Gastroesophageal sphincter (tissue), 3 donors: Measurements from ENCODE around the gene NRXN2.

Experiments
- CTCF ChIP-seq, 4 experiments: fragments of 200-600 bp in 2 of 4; fragments of 450-650 bp in 2 of 4; sonication (generic) in 1 of 4; IDR thresholded peaks; one replicate each; pipeline ENCODE4 v1.5.1; 2017 to 2019; ENCODE audit warnings: antibody characterized with exemption in 4 of 4, mild to moderate bottlenecking in 2 of 4, moderate library complexity in 2 of 4
- POLR2A ChIP-seq, 2 donors: fragments of 450-650 bp; IDR thresholded peaks; one replicate each; pipeline ENCODE4 v1.6.1; 2017; ENCODE audit warnings: antibody characterized with exemption in 2 of 2, mild to moderate bottlenecking in 2 of 2, moderate library complexity in 1 of 2

- no peak for TF ChIP-seq POLR2A (IDR thresholded peaks at IDR 0.05)
- TF ChIP-seq CTCF (IDR thresholded peaks at IDR 0.05) = no peak
Observed at GRCh38 chr11:64561984-64562722, 160.8 kb downstream of the NRXN2 start.
